ENCODE measurements around the gene SULF2. TPM values are rescaled to one million over a fixed set of nuclear protein-coding genes. Genes with fewer than 3 reads are reported as not detected.

Gene SULF2
- total and polyA plus RNA-seq, 2 experiments from 2014 or later: 49.0 to 66.6 TPM

DNA sequence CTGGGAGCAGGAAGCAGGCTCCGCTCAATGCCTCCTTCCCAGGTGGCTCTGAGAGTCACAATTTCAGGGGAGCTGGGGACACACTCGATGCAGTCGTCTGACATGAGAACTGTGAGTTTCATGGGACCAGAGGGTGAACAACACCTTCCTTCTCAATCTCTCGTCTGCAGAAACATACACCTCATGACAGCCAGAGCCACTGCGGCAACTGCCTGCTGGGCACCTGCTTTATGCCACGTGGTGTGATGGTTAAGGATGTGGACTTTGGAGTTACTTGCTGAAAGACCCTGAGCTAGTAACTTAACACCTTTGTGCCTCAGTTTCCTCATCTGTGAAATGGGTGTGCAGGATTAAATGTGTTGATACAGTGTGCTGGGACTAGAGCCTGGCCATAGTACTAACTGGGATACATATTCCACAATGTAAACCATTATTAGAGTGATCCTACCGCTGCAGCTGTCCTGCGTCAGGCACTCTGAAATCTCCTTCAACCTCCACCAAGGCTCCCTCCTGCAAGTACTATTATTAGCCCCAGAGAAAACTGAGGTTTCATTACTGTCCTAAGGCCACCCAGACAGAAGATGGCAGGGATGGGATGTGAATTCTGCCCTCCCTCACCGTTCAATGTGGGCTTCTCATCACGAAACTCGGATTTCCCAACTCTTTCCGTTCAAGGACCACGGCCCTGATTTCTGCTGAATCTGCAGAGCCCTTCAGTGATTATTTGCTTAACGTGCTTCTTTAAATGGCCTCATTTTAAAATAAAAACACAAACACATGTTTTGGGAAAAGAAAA, 24.4 kb downstream of the SULF2 start:
- 80% methylated on average over 14 of the region's 14 CpGs for WGBS (ENCODE audit: low lambda C conversion rate, missing lambda C conversion rate)
- no peak overlapping the region for H2AFZ ChIP-seq

DNA sequence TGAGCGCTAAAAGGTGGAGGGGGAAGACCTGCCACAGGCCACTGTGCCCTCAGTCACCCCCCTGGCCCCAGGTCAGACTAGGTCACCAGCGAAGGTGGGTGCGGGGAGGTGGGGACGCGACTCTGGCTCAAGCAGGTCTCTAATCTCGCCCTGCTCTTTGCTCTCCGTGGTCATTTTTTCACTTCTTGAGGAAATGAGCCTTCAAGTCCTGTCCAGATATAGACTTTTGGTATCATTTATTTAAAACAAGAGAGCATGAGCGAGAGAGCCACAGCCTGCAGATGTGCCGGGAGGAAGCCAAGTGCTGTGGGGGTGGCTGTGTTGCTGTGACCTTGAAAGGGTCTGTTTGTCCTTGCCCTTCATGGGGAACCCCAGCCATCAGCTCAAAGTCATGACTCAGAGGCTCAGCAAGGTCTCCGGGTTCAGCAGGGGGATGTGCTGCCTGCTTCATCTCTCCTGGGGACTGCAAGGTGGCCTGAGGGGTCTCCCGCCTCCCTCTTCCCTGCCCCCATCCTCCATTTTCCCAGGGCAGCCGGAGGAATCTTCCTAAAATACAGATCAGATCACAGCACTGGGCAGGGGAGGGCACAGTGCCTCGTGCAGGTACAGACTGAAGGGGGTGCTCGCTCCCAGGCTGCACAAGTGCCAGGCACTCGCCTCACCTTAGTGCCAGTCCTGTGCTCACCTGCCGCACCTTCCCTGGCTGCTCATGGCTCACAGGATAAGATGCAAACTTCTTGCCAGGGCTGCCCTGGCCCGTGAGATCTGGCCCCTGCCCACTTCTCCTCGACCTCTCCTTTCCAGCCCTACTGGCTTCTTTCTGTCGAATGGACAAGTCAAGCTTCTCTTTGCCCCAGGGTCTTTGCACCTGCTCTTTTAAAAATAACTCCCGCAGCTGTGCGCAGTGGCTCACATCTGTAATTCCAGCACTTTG, 26.5 kb downstream of the SULF2 start:
- no peaks in the 10 kb centered on the region for H3K36me3 ChIP-seq (replicated peaks; ENCODE audit: insufficient read depth, low read depth)
- no peaks in the 10 kb centered on the region for H3K9me3 ChIP-seq (ENCODE audit: low read depth)
- H2AFZ ChIP-seq: no peak overlapping the region
- no peaks in the 10 kb centered on the region for H3K9me2 ChIP-seq (replicated peaks; ENCODE audit: insufficient read depth)
- no peaks in the 10 kb centered on the region for H3K4me1 ChIP-seq (ENCODE audit: insufficient read depth)
- TF ChIP-seq EZH2phosphoT487 (IDR thresholded peaks at IDR 0.05; ENCODE audit: low read depth, severe bottlenecking, unreplicated experiment) (no peak), EZH2 (IDR thresholded peaks at IDR 0.05; ENCODE audit: borderline replicate concordance) (no peak)
- TF ChIP-seq, protein P1, sequence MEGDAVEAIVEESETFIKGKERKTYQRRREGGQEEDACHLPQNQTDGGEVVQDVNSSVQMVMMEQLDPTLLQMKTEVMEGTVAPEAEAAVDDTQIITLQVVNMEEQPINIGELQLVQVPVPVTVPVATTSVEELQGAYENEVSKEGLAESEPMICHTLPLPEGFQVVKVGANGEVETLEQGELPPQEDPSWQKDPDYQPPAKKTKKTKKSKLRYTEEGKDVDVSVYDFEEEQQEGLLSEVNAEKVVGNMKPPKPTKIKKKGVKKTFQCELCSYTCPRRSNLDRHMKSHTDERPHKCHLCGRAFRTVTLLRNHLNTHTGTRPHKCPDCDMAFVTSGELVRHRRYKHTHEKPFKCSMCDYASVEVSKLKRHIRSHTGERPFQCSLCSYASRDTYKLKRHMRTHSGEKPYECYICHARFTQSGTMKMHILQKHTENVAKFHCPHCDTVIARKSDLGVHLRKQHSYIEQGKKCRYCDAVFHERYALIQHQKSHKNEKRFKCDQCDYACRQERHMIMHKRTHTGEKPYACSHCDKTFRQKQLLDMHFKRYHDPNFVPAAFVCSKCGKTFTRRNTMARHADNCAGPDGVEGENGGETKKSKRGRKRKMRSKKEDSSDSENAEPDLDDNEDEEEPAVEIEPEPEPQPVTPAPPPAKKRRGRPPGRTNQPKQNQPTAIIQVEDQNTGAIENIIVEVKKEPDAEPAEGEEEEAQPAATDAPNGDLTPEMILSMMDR (IDR thresholded peaks at IDR 0.05; ENCODE audit: poor library complexity): no peak
- no peaks in the 10 kb centered on the region for H3K27me3 ChIP-seq
- no peak overlapping the region for H3K4me2 ChIP-seq
- H4K20me1 ChIP-seq (ENCODE audit: insufficient read depth, poor library complexity, severe bottlenecking): no peaks in the 10 kb centered on the region
- no peak overlapping the region for H3K4me3 ChIP-seq
- peaks cover 3% of the 10 kb centered on the region for H3K79me2 ChIP-seq
- no peak overlapping the region for H3K27ac ChIP-seq
- no peak for DNase-seq (ENCODE audit: low spot score)
- 89% methylated on average over 21 of the region's 21 CpGs for WGBS (ENCODE audit: low lambda C conversion rate, missing lambda C conversion rate)

More for the DNA sequence above, 24.4 kb downstream of the SULF2 start:
- peaks cover 6% of the 10 kb centered on the region for H3K79me2 ChIP-seq
- no peaks in the 10 kb centered on the region for H4K20me1 ChIP-seq (ENCODE audit: insufficient read depth, poor library complexity, severe bottlenecking)
- no peaks in the 10 kb centered on the region for H3K4me1 ChIP-seq (ENCODE audit: insufficient read depth)
- H3K4me3 ChIP-seq: no peak overlapping the region
- H3K27ac ChIP-seq: no peak overlapping the region
- H3K9me3 ChIP-seq (ENCODE audit: low read depth): no peaks in the 10 kb centered on the region
- no peak overlapping the region for H3K4me2 ChIP-seq
- DNase-seq (ENCODE audit: low spot score): no peak
- H3K36me3 ChIP-seq (replicated peaks; ENCODE audit: insufficient read depth, low read depth): no peaks in the 10 kb centered on the region
- TF ChIP-seq, protein P1 (IDR thresholded peaks at IDR 0.05; ENCODE audit: poor library complexity): no peak
- TF ChIP-seq EZH2phosphoT487 (IDR thresholded peaks at IDR 0.05; ENCODE audit: low read depth, severe bottlenecking, unreplicated experiment) (no peak), EZH2 (IDR thresholded peaks at IDR 0.05; ENCODE audit: borderline replicate concordance) (no peak)
- no peaks in the 10 kb centered on the region for H3K9me2 ChIP-seq (replicated peaks; ENCODE audit: insufficient read depth)
- no peaks in the 10 kb centered on the region for H3K27me3 ChIP-seq

DNA sequence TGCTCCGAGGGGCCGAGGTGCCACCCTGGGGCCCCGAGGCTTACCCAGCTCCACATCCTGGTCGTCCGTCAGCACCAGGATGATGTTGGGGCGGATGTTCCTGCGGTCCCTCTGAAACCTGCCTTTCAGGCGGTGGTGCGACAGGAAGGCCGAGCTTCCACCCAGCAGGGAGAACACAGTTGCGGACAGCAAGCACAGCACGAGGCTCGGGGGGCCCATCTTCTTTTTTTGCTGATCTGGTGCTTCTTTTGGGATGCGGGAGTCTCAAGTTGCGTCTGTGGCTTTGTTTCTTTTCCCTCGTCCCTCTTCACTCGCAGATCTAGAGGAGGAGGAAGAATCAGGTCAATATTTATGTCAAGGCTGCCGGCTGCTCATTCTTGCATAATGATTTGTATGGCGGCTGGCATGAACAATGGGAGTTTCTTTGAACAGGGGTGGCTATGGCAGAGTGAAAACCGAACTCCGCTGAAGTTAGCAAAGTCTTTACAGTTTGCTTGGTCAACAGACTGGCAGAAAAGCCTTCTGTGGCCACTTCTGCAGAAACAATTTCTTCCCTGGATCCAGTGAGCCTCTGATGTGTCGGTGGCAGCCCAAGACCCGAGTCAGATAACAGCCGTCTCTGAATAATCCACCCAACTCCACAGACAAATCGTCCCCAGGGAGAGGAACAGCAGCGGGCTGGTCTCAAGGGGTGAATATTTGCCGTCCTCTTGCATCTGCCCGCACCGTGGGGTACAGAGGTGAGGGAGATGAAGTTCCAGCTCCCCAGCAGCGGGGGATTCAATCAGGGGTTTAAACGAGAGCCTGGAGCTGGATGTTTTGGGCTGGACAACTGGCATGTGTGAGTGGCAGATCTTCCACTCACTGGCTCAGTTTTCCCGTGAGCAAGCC, 27.9 kb downstream of the SULF2 start:
- Histone ChIP-seq H3K9me2 (replicated peaks; ENCODE audit: insufficient read depth) (no peaks in the 10 kb centered on the region), H3K4me1 (ENCODE audit: insufficient read depth) (no peaks in the 10 kb centered on the region), H3K9me3 (ENCODE audit: low read depth) (no peaks in the 10 kb centered on the region), H3K4me2 (no peak overlapping the region), H4K20me1 (ENCODE audit: insufficient read depth, poor library complexity, severe bottlenecking) (no peaks in the 10 kb centered on the region), H3K36me3 (replicated peaks; ENCODE audit: insufficient read depth, low read depth) (no peaks in the 10 kb centered on the region), H2AFZ (no peak overlapping the region), H3K27ac (no peak overlapping the region), H3K79me2 (peaks cover 3% of the 10 kb centered on the region), H3K27me3 (no peaks in the 10 kb centered on the region), H3K4me3 (no peak overlapping the region)
- no peak for TF ChIP-seq EZH2phosphoT487 (IDR thresholded peaks at IDR 0.05; ENCODE audit: low read depth, severe bottlenecking, unreplicated experiment)
- TF ChIP-seq EZH2 (IDR thresholded peaks at IDR 0.05; ENCODE audit: borderline replicate concordance): no peak
- TF ChIP-seq, protein P1 (IDR thresholded peaks at IDR 0.05; ENCODE audit: poor library complexity): no peak
- no peak for DNase-seq (ENCODE audit: low spot score)
- WGBS (ENCODE audit: low lambda C conversion rate, missing lambda C conversion rate): 86% methylated on average over 32 of the region's 32 CpGs

All from hepatocyte (in vitro differentiated cells).